ENCODE results near the gene USH2A. TPM values are rescaled to one million over a fixed set of nuclear protein-coding genes. Genes with fewer than 3 reads are reported as not detected.
A peak's percentile ranks its signal among the peaks of the same experiment; 100 is the strongest.

USH2A gene
- total RNA-seq, 1 experiment from 2014 or later, result not detected

DNA sequence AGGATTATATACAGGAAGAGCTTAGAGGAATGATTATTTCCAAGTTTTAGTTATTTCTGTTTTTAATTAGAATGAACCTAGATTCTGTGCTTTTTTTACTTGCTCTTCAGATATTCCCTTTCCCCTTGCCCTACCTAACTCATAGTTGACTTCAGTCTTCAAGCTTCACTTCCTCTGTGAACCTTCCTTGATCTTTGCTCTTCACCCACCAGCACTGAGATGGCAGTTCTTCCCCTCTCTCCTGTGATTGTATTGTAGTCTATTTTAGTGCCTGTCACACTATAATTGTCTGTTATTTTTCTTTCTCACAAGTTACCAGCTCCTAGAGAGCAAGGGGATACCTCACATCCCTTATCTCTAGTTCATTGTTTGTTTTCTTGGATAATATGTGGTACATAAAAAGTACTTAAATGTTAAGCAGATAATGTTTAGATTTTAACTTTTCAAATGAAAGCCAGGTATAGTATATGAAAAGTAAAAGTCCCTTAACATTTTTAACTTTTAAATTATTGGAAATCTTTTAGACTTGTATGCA, 822.9 kb downstream of the USH2A start:
- no peak for DNase-seq (ENCODE audit: low read depth)

DNA sequence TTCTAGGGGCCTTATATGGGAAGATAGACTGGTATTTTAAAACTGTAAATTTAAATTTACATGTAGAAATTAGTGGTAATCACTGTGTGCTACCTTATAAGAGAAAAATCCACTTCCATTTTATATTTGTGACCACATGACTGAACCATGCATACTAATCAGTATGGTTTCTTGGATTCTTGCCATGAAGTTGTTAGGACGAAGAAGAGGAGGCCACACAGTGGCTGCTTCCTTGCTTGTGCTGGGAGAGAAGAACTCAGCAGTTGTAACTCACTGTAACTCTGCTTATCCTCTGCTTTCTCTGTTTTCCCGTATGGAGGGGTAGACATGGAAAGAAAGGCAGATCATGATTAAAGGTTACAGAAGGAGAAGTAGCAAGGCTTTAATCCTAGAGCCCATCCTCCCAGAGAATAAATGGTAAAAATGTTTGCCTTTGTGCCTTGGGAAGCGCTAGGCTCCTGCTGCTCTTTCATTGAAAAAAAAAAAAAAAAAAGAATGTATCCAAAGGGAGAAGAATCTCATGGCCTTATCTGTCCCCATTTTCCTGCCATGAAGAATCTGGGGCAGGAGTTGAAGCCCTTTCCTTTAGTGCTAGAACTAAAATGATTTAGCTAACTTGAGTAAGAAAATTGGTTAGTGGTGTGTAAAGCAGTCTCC, 823.7 kb downstream of the USH2A start:
- peak; percentile 67 for DNase-seq (ENCODE audit: low read depth)

DNA sequence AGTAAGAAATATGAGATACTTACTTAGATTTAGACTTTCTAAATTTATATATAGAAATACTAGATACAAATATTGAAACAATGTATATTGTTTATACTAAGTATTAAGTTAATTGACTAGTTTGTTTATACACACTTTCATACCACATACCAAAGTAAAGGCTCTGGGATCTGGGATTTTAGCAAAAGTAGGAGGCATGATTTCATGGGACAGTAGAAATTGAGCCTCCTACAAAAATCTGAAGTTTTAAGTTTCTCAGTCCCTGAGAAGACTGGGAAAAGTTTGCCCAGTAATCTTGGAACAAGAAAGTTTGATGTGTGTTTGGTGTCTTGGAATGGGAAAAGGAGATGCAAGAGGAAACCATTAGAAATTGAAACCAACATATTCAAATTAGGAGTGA, 825.3 kb downstream of the USH2A start:
- DNase-seq (ENCODE audit: low read depth), result no peak

DNA sequence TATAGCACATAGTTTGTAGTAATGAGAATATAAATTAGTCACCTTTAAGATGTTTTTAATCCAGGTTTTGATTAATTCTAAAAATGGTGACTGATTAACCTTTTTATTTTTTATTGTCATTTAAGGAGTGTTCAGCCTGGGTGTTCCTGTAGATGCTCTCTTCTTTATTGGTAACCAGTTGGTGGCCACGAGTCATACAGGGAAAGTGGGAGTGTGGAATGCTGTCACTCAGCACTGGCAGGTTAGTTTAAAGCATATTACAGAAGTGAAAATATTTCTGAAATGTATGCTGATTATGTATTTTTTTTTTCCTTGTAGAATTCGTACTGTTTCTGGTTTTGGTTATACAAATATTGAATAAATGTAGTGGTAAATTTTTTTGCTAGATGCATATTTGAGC, 828.0 kb downstream of the USH2A start:
- DNase-seq (ENCODE audit: low read depth), result peak; percentile 29

DNA sequence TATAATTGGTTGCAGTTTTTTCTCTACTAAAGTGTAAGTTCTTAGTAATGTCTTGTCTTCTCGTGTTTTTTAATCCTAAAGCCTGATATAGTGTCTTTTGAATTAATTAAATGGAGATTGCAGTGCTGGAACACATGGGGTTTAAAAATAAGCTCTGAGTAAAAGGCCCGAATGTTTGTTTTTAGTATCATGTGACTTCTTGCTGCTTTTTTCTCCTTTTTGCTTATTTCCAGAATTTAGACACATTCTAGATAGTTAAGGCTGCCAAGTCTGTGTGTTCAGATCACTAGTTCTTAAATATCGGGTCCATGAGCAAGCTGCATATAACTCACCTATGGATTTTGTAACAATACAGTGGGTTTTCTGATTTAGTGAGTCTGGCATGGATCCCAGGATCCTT, 828.6 kb downstream of the USH2A start:
- no peak for DNase-seq (ENCODE audit: low read depth)

DNA sequence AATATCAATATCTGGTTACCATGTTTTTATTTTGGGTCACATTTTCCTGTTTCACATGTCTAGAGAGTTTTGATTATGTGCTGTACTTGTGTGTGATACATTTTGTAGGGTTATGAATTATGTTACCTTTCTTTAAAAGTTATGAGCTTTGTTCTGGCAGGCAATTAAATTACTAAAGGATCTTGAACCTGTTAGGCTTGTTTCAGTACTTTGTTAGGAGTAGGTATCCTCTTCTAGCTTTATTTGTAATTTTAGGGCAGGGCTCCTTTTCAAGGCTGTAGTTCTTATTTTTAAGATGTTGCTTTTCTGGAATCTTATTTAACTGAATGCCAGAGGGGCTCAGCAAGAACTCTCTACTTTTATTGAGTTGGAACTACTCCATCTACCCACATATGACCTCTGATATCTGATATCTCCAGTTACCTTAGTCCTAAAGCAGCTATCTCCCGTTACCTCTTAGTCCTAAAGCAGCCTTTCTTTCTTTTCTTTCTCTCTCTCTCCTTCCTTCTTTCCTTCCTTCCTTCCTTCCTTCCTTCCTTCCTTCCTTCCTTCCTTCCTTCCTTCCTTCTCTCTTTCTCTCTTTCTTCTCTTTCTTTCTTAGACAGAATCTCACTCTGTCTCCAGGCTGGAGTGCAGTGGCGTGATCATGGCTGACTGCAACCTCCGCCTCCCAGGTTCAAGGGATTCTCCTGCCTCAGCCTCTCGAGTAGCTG, 832.3 kb downstream of the USH2A start:
- no peak for DNase-seq (ENCODE audit: low read depth)

DNA sequence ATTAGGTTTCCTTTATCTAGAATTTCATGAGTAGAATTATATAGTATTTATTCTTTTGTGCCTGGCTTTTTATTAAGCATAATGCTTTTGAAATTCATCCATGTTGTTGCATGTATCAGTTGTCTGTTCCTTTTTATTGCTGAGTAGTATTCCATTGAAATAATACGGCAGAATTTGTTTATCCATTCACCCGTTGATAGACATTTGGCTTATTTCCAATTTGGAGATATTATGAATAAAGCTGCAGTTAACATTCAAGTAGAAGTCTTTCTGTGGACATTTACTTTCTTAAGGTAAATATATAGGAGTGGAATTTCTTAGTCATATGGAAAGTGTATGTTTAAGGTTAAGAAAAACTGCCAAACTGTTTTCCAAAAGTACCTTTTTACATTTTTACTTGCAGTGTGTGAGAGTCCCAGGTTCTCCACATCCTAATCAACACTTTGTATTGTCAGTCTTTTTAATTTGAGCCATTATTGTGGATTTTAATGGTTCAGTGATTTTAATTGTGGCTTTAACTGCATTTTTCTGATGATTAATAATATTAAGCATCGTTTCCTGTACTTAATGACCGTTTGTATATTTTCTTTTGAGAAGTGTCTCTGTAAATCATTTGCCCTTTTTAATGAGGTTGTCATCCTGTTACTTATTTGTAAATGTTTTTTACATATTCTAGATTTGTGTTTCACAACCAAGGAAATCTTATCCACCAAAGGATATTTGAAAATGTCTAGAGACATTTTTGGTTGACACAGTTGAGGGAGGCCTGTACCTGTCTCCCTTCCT, 833.4 kb downstream of the USH2A start:
- no peak for DNase-seq (ENCODE audit: low read depth)

DNA sequence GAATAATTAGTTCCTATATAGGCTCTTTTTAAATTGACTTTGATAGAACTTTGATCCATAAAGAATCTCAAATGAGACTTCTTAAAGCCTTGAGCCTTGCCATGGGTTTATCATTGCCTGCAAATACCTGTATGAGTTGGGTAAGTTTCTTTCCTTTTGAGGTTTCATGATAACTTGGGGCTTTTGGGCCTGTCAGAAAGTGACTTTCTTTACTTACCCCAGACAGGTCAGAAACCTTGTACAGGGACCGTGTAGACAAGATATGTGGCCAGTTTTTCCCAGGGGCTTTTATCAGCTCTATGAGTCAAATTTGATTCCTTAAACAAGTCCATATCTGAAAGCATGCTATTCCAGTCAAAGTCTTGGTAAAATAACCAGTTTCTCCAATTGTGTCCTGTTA, 838.9 kb downstream of the USH2A start:
- no peak for DNase-seq (ENCODE audit: low read depth)

DNA sequence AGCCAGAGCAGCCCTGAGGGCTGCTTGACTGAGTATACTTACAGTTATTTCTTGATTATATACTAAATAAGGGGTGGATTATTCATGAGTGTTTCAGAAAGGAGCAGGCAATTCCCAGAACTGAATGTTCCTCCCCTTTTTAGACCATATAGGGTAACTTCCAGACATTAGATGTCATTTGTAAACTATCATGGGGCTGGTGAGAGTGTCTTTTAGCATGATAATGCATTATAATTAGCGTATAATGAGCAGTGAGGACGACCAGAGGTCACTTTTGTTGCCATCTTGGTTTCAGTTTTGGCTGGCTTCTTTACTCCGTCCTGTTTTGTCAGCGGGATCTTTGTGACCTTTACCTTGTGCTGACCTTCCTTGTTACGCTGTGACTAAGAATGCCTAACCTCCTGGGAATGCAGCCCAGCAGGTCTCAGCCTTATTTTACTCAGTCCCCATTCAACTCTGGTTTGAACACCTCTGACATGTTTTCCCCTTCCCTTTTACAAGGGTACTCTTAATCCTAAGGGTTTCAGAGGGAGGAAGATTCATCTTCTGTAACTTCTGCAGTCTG, 840.0 kb downstream of the USH2A start:
- peak; percentile 82 for DNase-seq (ENCODE audit: low read depth)

DNA sequence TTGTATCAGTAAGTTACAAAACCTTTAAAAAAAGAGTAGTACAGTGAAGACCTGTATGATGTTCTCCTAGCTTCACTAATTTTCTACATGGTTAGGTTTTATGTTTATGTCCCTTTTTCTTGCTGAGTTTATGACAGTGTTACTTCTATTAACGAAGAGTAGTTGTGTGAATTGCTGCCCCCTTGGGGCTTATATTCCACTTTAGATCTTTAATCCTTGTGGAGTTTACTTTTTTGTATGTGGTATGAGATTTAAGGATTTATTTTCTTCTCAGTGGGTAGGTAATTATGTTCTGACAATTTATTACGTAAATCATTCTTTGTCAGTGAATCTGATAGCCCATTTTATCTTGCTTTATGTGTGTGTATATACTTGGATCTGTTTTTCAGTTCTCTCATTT, 841.4 kb downstream of the USH2A start:
- DNase-seq (ENCODE audit: low read depth), result no peak

All from M059J (cell line).